Astrocyte (in vitro differentiated cells and primary cell): ENCODE data around the gene ENKD1.

Experiments
- CTCF ChIP-seq: IDR thresholded peaks from 2 replicates; pipeline ENCODE4 v1.5.1; 2011; ENCODE audit warnings: low read depth, mild to moderate bottlenecking, inconsistent platforms, low read length, moderate library complexity; ENCODE audit not compliant: insufficient read depth
- EZH2 ChIP-seq: IDR thresholded peaks from 2 replicates; pipeline ENCODE4 v1.6.1; 2012; ENCODE audit warnings: mild to moderate bottlenecking, low read length, inconsistent platforms; ENCODE audit not compliant: insufficient read depth

- TF ChIP-seq EZH2 (peak; percentile 56), CTCF (no peak)
These were observed 21.0 kb downstream of the ENKD1 start for GRCh38 chr16:67645397-67646121.
